GM18502 (cell line): ENCODE data around the gene TMEM30A.

Source experiments
- ATAC-seq: cut with Tn5 transposase; IDR thresholded peaks from one replicate; pipeline ENCODE4 v1.9.1; 2021; ENCODE audit warnings: mild to moderate bottlenecking; ENCODE audit not compliant: unreplicated experiment, poor library complexity

The TMEM30A gene

GRCh38 chr6:75203721-75204120, 80.9 kb downstream of the TMEM30A start:
- ATAC-seq, result no peak
